H1 (cell line): Measurements from ENCODE around the gene SCP2. TPM values are rescaled to one million over a fixed set of nuclear protein-coding genes. Genes with fewer than 3 reads are reported as not detected.
A peak's percentile ranks its signal among the peaks of the same experiment; 100 is the strongest.

Source experiments
- CTCF ChIA-PET: fragments of 300-600 bp; sonication (Branson Sonifier 250); formaldehyde crosslinking; loops from one replicate; lab custom pipeline; 2021; ENCODE audit not compliant: partially characterized antibody; lab: Charles Lee
- POLR2A ChIA-PET: fragments of 300-600 bp; sonication (Branson Sonifier 250); formaldehyde crosslinking; loops from one replicate; lab custom pipeline; 2021; ENCODE audit warnings: inconsistent platforms; ENCODE audit not compliant: partially characterized antibody; lab: Charles Lee
- DNase-seq, 2 experiments: peaks; one replicate each; pipeline versions ENCODE4 v3.0.0 to v3.0.0-alpha.2; 2010 to 2022; ENCODE audit warnings: low spot score in 2 of 2, low read depth in 1 of 2, mixed read lengths in 1 of 2
- FAIRE-seq: peaks from 2 replicates; lab custom pipeline; 2011; peaks lifted over from hg19 to GRCh38; lab: Jason Lieb, UNC
- H2AFZ ChIP-seq: 2 replicates; pipeline ENCODE4 v1.8.1; 2012; ENCODE audit warnings: low read length, inconsistent platforms
- H2AK5ac ChIP-seq: 2 replicates; pipeline ENCODE4 v1.6.1; 2013; ENCODE audit warnings: low read depth, low read length
- H2BK120ac ChIP-seq: replicated peaks from 2 replicates; pipeline ENCODE3; 2013; ENCODE audit warnings: low read depth, low read length, inconsistent platforms
- H2BK12ac ChIP-seq: 2 replicates; pipeline ENCODE4 v1.6.1; 2013; ENCODE audit warnings: low read depth, low read length
- H2BK15ac ChIP-seq: 2 replicates; pipeline ENCODE4 v1.6.1; 2013; ENCODE audit warnings: low read length
- H2BK20ac ChIP-seq: 2 replicates; pipeline ENCODE4 v1.6.1; 2013; ENCODE audit warnings: low read length
- H2BK5ac ChIP-seq: 2 replicates; pipeline ENCODE4 v1.6.1; 2013; ENCODE audit warnings: low read depth, low read length
- H3K14ac ChIP-seq: 2 replicates; pipeline ENCODE4 v1.6.1; 2013; ENCODE audit warnings: inconsistent platforms; ENCODE audit not compliant: insufficient read length
- H3K18ac ChIP-seq: 2 replicates; pipeline ENCODE4 v1.6.1; 2013; ENCODE audit warnings: low read length; ENCODE audit errors: extremely low read depth
- H3K23ac ChIP-seq: 2 replicates; pipeline ENCODE4 v1.6.1; 2013; ENCODE audit warnings: inconsistent platforms; ENCODE audit not compliant: insufficient read length
- H3K23me2 ChIP-seq: 2 replicates; pipeline ENCODE4 v1.6.1; 2013; ENCODE audit warnings: low read depth, low read length
- H3K27ac ChIP-seq: 2 replicates; pipeline ENCODE4 v1.6.1; 2011; ENCODE audit warnings: low read depth, low read length, inconsistent platforms
- H3K27me3 ChIP-seq, 4 experiments: replicated peaks in 1 of 4; 1 replicate in 1 of 4; 2 replicates in 3 of 4; pipeline versions ENCODE4 v1.6.1 to v1.8.1; 2011 to 2013; ENCODE audit warnings: low read length in 3 of 4, mild to moderate bottlenecking in 3 of 4, inconsistent platforms in 2 of 4, mixed read lengths in 2 of 4, moderate library complexity in 1 of 4; ENCODE audit not compliant: control insufficient read depth in 3 of 4, insufficient read depth in 3 of 4; ENCODE audit errors: extremely low read depth in 1 of 4
- H3K36me3 ChIP-seq, 4 experiments: 2 replicates each; pipeline versions ENCODE4 v1.6.1 to v1.8.1; 2011 to 2013; ENCODE audit warnings: mild to moderate bottlenecking in 4 of 4, low read length in 3 of 4, moderate library complexity in 2 of 4, control low read depth in 1 of 4, inconsistent platforms in 1 of 4; ENCODE audit not compliant: insufficient read depth in 4 of 4, control insufficient read depth in 2 of 4
- H3K4ac ChIP-seq: replicated peaks from 2 replicates; pipeline ENCODE3; 2013; ENCODE audit warnings: low read length, low read depth, mixed read lengths, inconsistent platforms; ENCODE audit not compliant: insufficient read length
- H3K4me1 ChIP-seq, 4 experiments: replicated peaks in 1 of 4; 1 replicate in 1 of 4; 2 replicates in 3 of 4; pipeline versions ENCODE4 v1.6.1 to v1.8.1; 2011 to 2013; ENCODE audit warnings: low read length in 3 of 4, inconsistent platforms in 2 of 4, mixed read lengths in 1 of 4; ENCODE audit not compliant: insufficient read depth in 4 of 4, control insufficient read depth in 3 of 4
- H3K4me2 ChIP-seq, 2 experiments: 2 replicates each; pipeline versions ENCODE4 v1.6.1 to v1.8.1; 2011 to 2013; ENCODE audit warnings: low read depth in 2 of 2, low read length in 2 of 2, control low read depth in 1 of 2, inconsistent platforms in 1 of 2, mild to moderate bottlenecking in 1 of 2; ENCODE audit not compliant: insufficient read depth in 1 of 2
- H3K4me3 ChIP-seq, 4 experiments: fragments of 200-600, 300-600 bp in 1 of 4; sonication (generic), shearing (Covaris generic), sonication (Bioruptor Twin) in 1 of 4; 2 replicates each; pipeline versions ENCODE4 v1.5.1 to v1.8.1; 2011 to 2016; ENCODE audit warnings: low read length in 4 of 4, low read depth in 3 of 4, control low read depth in 2 of 4, inconsistent platforms in 2 of 4, mild to moderate bottlenecking in 2 of 4, mixed read lengths in 1 of 4, moderate library complexity in 1 of 4; ENCODE audit not compliant: insufficient read depth in 2 of 4; ENCODE audit errors: extremely low read depth in 1 of 4
- H3K56ac ChIP-seq: replicated peaks from 2 replicates; pipeline ENCODE3; 2013; ENCODE audit warnings: low read depth, mild to moderate bottlenecking, mixed read lengths, low read length, inconsistent platforms; ENCODE audit not compliant: insufficient read length
- H3K79me1 ChIP-seq: 2 replicates; pipeline ENCODE4 v1.6.1; 2013; ENCODE audit warnings: low read depth, low read length, control low read depth
- H3K79me2 ChIP-seq, 2 experiments: 2 replicates each; pipeline versions ENCODE4 v1.6.1 to v1.8.1; 2012 to 2013; ENCODE audit warnings: low read length in 2 of 2, mild to moderate bottlenecking in 2 of 2, inconsistent platforms in 1 of 2; ENCODE audit not compliant: insufficient read depth in 2 of 2, control insufficient read depth in 1 of 2
- H3K9ac ChIP-seq, 4 experiments: replicated peaks in 1 of 4; 1 replicate in 1 of 4; 2 replicates in 3 of 4; pipeline versions ENCODE4 v1.6.1 to v1.8.1; 2011 to 2013; ENCODE audit warnings: low read depth in 3 of 4, low read length in 3 of 4, control low read depth in 2 of 4, mild to moderate bottlenecking in 2 of 4, moderate library complexity in 2 of 4, inconsistent platforms in 1 of 4; ENCODE audit errors: extremely low read depth in 1 of 4
- H3K9me3 ChIP-seq, 2 experiments: 2 replicates each; pipeline versions ENCODE4 v1.6.1 to v1.8.1; 2012 to 2013; ENCODE audit warnings: mild to moderate bottlenecking in 2 of 2, moderate library complexity in 2 of 2, control low read depth in 1 of 2, inconsistent platforms in 1 of 2, low read depth in 1 of 2, low read length in 1 of 2, mixed read lengths in 1 of 2; ENCODE audit not compliant: insufficient read depth in 2 of 2
- H4K20me1 ChIP-seq, 2 experiments: replicated peaks in 1 of 2; 2 replicates each; pipeline versions ENCODE3 to v1.8.1; 2011 to 2013; ENCODE audit warnings: inconsistent platforms in 2 of 2, low read length in 2 of 2, mild to moderate bottlenecking in 1 of 2; ENCODE audit not compliant: insufficient read depth in 2 of 2, control insufficient read depth in 1 of 2
- H4K5ac ChIP-seq: 2 replicates; pipeline ENCODE4 v1.6.1; 2013; ENCODE audit warnings: low read length, low read depth, mixed read lengths, inconsistent platforms; ENCODE audit not compliant: insufficient read length
- H4K8ac ChIP-seq: 2 replicates; pipeline ENCODE4 v1.8.0; 2013; ENCODE audit warnings: mild to moderate bottlenecking, moderate library complexity, low read length, inconsistent platforms; ENCODE audit not compliant: insufficient read depth; ENCODE audit errors: extremely low read depth
- H4K91ac ChIP-seq: replicated peaks from 2 replicates; pipeline ENCODE3; 2013; ENCODE audit warnings: low read length, mixed read lengths, inconsistent platforms; ENCODE audit not compliant: insufficient read length
- CHD1 ChIP-seq: IDR thresholded peaks from 2 replicates; pipeline ENCODE4 v1.6.1; 2012; ENCODE audit warnings: low read depth, low read length, improper control_type of control experiment
- CHD2 ChIP-seq: IDR thresholded peaks from 2 replicates; pipeline ENCODE4 v1.6.1; 2012; ENCODE audit warnings: low read length, improper control_type of control experiment
- CTBP2 ChIP-seq: IDR thresholded peaks from 2 replicates; pipeline ENCODE4 v1.7.0; 2011; ENCODE audit warnings: borderline replicate concordance, mild to moderate bottlenecking, moderate library complexity, mixed read lengths, low read length; ENCODE audit not compliant: insufficient read depth, insufficient read length
- GABPA ChIP-seq: IDR thresholded peaks from 2 replicates; pipeline ENCODE4 v1.6.1; 2011; ENCODE audit warnings: mild to moderate bottlenecking, low read length, moderate library complexity, borderline replicate concordance; ENCODE audit not compliant: insufficient read depth
- KDM4A ChIP-seq: IDR thresholded peaks from one replicate; pipeline ENCODE4 v1.7.1; 2012; ENCODE audit warnings: low read depth, mild to moderate bottlenecking, moderate library complexity, low read length, inconsistent platforms; ENCODE audit not compliant: severe bottlenecking
- KDM5A ChIP-seq: fragments of 200-600 bp; IDR thresholded peaks from 2 replicates; pipeline ENCODE4 v1.7.1; 2012; ENCODE audit warnings: mild to moderate bottlenecking, low read length, inconsistent platforms, mixed read lengths
- MAX ChIP-seq: IDR thresholded peaks from 2 replicates; pipeline ENCODE4 v1.6.1; 2012; ENCODE audit warnings: inconsistent platforms
- NANOG ChIP-seq: IDR thresholded peaks from 2 replicates; pipeline ENCODE4 v1.6.1; 2011; ENCODE audit warnings: low read length, low read depth, mild to moderate bottlenecking, inconsistent platforms; ENCODE audit not compliant: insufficient read depth, poor library complexity, severe bottlenecking
- SIRT6 ChIP-seq: IDR thresholded peaks from one replicate; pipeline ENCODE4 v1.7.1; 2012; ENCODE audit warnings: low read length, inconsistent platforms
- SUZ12 ChIP-seq: fragments of 200-600 bp; sonication (generic); IDR thresholded peaks from 2 replicates; pipeline ENCODE4 v1.6.1; 2012; ENCODE audit warnings: mild to moderate bottlenecking, inconsistent platforms, low read length, moderate library complexity, mixed read lengths
- USF2 ChIP-seq: IDR thresholded peaks from 2 replicates; pipeline ENCODE4 v1.6.1; 2011; ENCODE audit warnings: low read length, improper control_type of control experiment
- YY1 ChIP-seq: IDR thresholded peaks from 2 replicates; pipeline ENCODE4 v1.6.1; 2011; ENCODE audit warnings: low read depth, mild to moderate bottlenecking, low read length
- ZNF274 ChIP-seq: IDR thresholded peaks from 2 replicates; pipeline ENCODE4 v1.7.0; 2012; ENCODE audit warnings: low read length, borderline replicate concordance; ENCODE audit errors: extremely low read depth
- WGBS, 2 experiments: shearing (Covaris generic) in 1 of 2; methylation state at CpG; one replicate each; pipeline versions ENCODE4 v1.1.6 to v1.1.7; 2013 to 2015; ENCODE audit warnings: low lambda C conversion rate in 2 of 2, mixed read lengths in 2 of 2, inconsistent platforms in 1 of 2, low coverage in 1 of 2, missing lambda C conversion rate in 1 of 2; ENCODE audit not compliant: insufficient replicate concordance in 2 of 2, insufficient coverage in 1 of 2, insufficient read length in 1 of 2; ENCODE audit errors: extremely low coverage in 1 of 2, missing lambda C conversion rate in 1 of 2; 5-methylcytosine and 5-hydroxymethylcytosine counted together
- polyA plus RNA-seq, 7 experiments: library from polyadenylated mRNA; depleted of rRNA in 3 of 7; stranded (reverse) in 5 of 7; unstranded in 2 of 7; fragments of >200 nt in 5 of 7; fragments of 200-250 nt in 2 of 7; gene quantifications; 1 replicate in 5 of 7; 2 replicates in 1 of 7; 4 replicates in 1 of 7; pipeline versions ENCODE4 v1.2.1 to v1.2.3, GENCODE V29; 2011 to 2013; ENCODE audit warnings: missing spikeins in 2 of 7, mixed read lengths in 2 of 7
- total RNA-seq: library from RNA; stranded (reverse); fragmentation: NEBNext Ultra II Directional; extraction: Animal tissue kit (Norgen Biotek cat#: 25700); gene quantifications from 2 replicates; pipeline ENCODE4 v1.2.1, GENCODE V29; 2021

The SCP2 gene
- total and polyA plus RNA-seq, 2 of the 8 experiments (the other 6 are each of a cell fraction or from before 2014, with no cell fraction given) = 20.9 to 54.3 TPM

GRCh38 chr1:53084589-53084971 lies 157.5 kb downstream of the SCP2 start:
- H3K27ac ChIP-seq = no peak overlapping the region
- no peak overlapping the region for H3K4me2 ChIP-seq
- no peak overlapping the region for H2AK5ac ChIP-seq
- H3K4ac ChIP-seq = no peak overlapping the region
- H2BK15ac ChIP-seq = peak overlapping the region; percentile 46; the same call in 1 of the 2 replicates
- 90% methylated on average over 8 of the region's 8 CpGs; no CpG with 5 or more reads in 1 of the 2 experiments for WGBS, 2 experiments
- no peak overlapping the region for H3K4me3 ChIP-seq
- ChIA-PET CTCF (interaction anchor here (1.2 to 1.8 kb wide), 2 partner anchors 68 to 96 kb away, joined by 3 to 6 read pairs; no protein-coding TSS in a partner anchor), POLR2A (no interaction called here)
- no peak overlapping the region for H3K56ac ChIP-seq
- no peak overlapping the region for H2BK120ac ChIP-seq
- FAIRE-seq (no peak), DNase-seq (no peak)
- H3K14ac ChIP-seq = no peak overlapping the region
- no peak overlapping the region for H3K9ac ChIP-seq
- no peaks in the 10 kb centered on the region for H3K79me1 ChIP-seq
- H4K8ac ChIP-seq = no peak overlapping the region
- no peak overlapping the region for H2BK20ac ChIP-seq
- 0 out of 2 replicates have a peak, but pooled peaks cover 2% of the 10 kb centered on the region for H3K23me2 ChIP-seq
- peak overlapping the region; percentile 68; the same call in 1 of the 2 replicates for H2BK12ac ChIP-seq
- no peak overlapping the region for H4K5ac ChIP-seq
- H4K91ac ChIP-seq = no peak overlapping the region
- H3K79me2 ChIP-seq = no peaks in the 10 kb centered on the region
- H3K18ac ChIP-seq = no peak overlapping the region; the same call in 1 of the 2 replicates
- H2AFZ ChIP-seq = no peak overlapping the region
- no peaks in the 10 kb centered on the region for H3K36me3 ChIP-seq
- peaks cover 0 to 2% of the 10 kb centered on the region in 2 experiments for H4K20me1 ChIP-seq
- no peaks in the 10 kb centered on the region; a peak in 1 of 7 replicates for H3K27me3 ChIP-seq
- H3K4me1 ChIP-seq = peaks cover 0 to 24% (median 9%) of the 10 kb centered on the region in 4 experiments; a peak in 6 of 7 replicates
- H3K23ac ChIP-seq = no peak overlapping the region
- 0 out of 2 replicates have a peak overlapping the region, but pooled peaks have one; percentile 49 for H2BK5ac ChIP-seq
- H3K9me3 ChIP-seq = no peaks in the 10 kb centered on the region
- TF ChIP-seq SUZ12 (no peak), KDM5A (no peak), CHD1 (no peak), MAX (no peak), CHD2 (no peak), SIRT6 (no peak), KDM4A (no peak), NANOG (no peak), YY1 (no peak), CTBP2 (no peak), USF2 (no peak), ZNF274 (no peak), GABPA (no peak)
